ENCODE measurements around the gene RAB6B. TPM values are rescaled to one million over a fixed set of nuclear protein-coding genes. Genes with fewer than 3 reads are reported as not detected.
A peak's percentile ranks its signal among the peaks of the same experiment; 100 is the strongest.

Gene RAB6B
- total RNA-seq, 6 experiments from 2014 or later, result 0.09 to 0.60 (median 0.36) TPM

- Histone ChIP-seq H3K27ac (no peak overlapping the region), H3K4me3 (no peak overlapping the region), H3K4me1 (no peaks in the 10 kb centered on the region), H3K36me3 (no peaks in the 10 kb centered on the region), H3K27me3 (no peaks in the 10 kb centered on the region), H3K9me3 (no peaks in the 10 kb centered on the region)
- DNase-seq (no peak), ATAC-seq (peak in 1 of 4 donors; percentile 18)
- intact Hi-C loops (cut with DNase I), result no loop called here
- TF ChIP-seq CTCF (IDR thresholded peaks at IDR 0.05), result no peak
- 57% methylated on average over 5 of the region's 5 CpGs for WGBS (ENCODE audit: insufficient coverage, low coverage, low lambda C conversion rate, missing lambda C conversion rate)
Observed at GRCh38 chr3:133854264-133855001, 41.2 kb downstream of the RAB6B start.

GRCh38 chr3:133853925-133854227 lies 41.8 kb downstream of the RAB6B start:
- no peaks in the 10 kb centered on the region for H3K4me1 ChIP-seq
- no peaks in the 10 kb centered on the region for H3K36me3 ChIP-seq
- WGBS (ENCODE audit: insufficient coverage, low coverage, low lambda C conversion rate, missing lambda C conversion rate), result 54% methylated on average over 2 of the region's 2 CpGs
- intact Hi-C loops (cut with DNase I), result no loop called here
- no peak overlapping the region for H3K27ac ChIP-seq
- no peaks in the 10 kb centered on the region for H3K9me3 ChIP-seq
- DNase-seq (no peak), ATAC-seq (no peak)
- TF ChIP-seq CTCF (IDR thresholded peaks at IDR 0.05) (no peak), POLR2A (IDR thresholded peaks at IDR 0.05) (no peak)
- H3K27me3 ChIP-seq, result no peaks in the 10 kb centered on the region
- H3K4me3 ChIP-seq, result no peak overlapping the region

- intact Hi-C loops (cut with DNase I), result no loop called here
- peak in 1 of 3 donors; percentile 28 for DNase-seq
- H3K4me3 ChIP-seq, result no peak overlapping the region
- WGBS (ENCODE audit: insufficient coverage, low coverage, low lambda C conversion rate, missing lambda C conversion rate), result 83% methylated on average over 3 of the region's 5 CpGs
- H3K4me1 ChIP-seq, result no peaks in the 10 kb centered on the region
- H3K27ac ChIP-seq, result no peak overlapping the region
- H3K27me3 ChIP-seq, result no peaks in the 10 kb centered on the region
- no peaks in the 10 kb centered on the region for H3K9me3 ChIP-seq
- H3K36me3 ChIP-seq, result no peaks in the 10 kb centered on the region
- no peak for ATAC-seq
- TF ChIP-seq CTCF (IDR thresholded peaks at IDR 0.05) (no peak), POLR2A (IDR thresholded peaks at IDR 0.05) (no peak)
Observed at GRCh38 chr3:133853063-133853924, 42.4 kb downstream of the RAB6B start.

- TF ChIP-seq POLR2A (IDR thresholded peaks at IDR 0.05), result no peak
- TF ChIP-seq CTCF (IDR thresholded peaks at IDR 0.05), result no peak
- DNase-seq, result no peak
- Histone ChIP-seq H3K9me3 (no peaks in the 10 kb centered on the region), H3K4me3 (no peak overlapping the region), H3K27me3 (no peaks in the 10 kb centered on the region), H3K4me1 (no peaks in the 10 kb centered on the region), H3K36me3 (no peaks in the 10 kb centered on the region), H3K27ac (no peak overlapping the region)
- intact Hi-C loops (cut with DNase I), result no loop called here
- 73% methylated on average over 4 of the region's 8 CpGs for WGBS (ENCODE audit: insufficient coverage, low coverage, low lambda C conversion rate, missing lambda C conversion rate)
- ATAC-seq, result no peak
Observed at GRCh38 chr3:133851931-133852330, 43.8 kb downstream of the RAB6B start.

Measured in right lobe of liver (tissue), 6 donors.